ENCODE data around the gene BAHCC1. TPM values are rescaled to one million over a fixed set of nuclear protein-coding genes. Genes with fewer than 3 reads are reported as not detected.
A peak's percentile ranks its signal among the peaks of the same experiment; 100 is the strongest.

Gene BAHCC1
- total RNA-seq, 1 donor from 2014 or later, result 3.4 TPM

DNA sequence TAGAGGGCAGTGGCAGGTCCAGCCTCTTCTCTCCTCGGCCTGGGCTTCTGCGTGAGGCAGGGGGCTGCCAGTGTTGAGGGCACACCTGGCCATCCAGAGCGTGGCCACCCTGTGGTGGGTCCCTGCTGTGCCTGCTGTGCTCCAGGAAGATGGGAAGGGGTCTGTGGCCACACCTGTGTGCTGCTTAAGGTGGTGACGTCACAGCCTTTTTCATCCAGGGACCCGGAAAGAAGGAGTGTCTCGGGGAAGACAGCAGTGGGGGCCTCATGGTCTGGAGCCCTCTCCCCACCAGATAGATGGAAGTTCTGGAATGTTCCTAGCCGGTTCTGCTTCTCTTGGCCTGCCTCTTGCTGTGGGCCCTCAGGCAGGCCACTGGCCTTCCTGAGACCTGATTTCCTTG is 80.8 kb downstream of the BAHCC1 start:
- H3F3A ChIP-seq (ENCODE audit: low read depth), result peaks cover 11% of the 10 kb centered on the region
- peaks cover 19% of the 10 kb centered on the region for H3K27me3 ChIP-seq
- H3K4me2 ChIP-seq, result no peak overlapping the region
- H3K79me2 ChIP-seq (ENCODE audit: low read depth), result no peaks in the 10 kb centered on the region
- H3K27me3 Mint-ChIP-seq (ENCODE audit: insufficient read depth, low read depth), result peaks cover 20% of the 10 kb centered on the region
- peaks cover 2% of the 10 kb centered on the region for H3K36me3 Mint-ChIP-seq
- peaks cover 3% of the 10 kb centered on the region for H3K9me3 Mint-ChIP-seq
- no peak overlapping the region for H2AFZ ChIP-seq (replicated peaks)
- TF ChIP-seq, protein P1, sequence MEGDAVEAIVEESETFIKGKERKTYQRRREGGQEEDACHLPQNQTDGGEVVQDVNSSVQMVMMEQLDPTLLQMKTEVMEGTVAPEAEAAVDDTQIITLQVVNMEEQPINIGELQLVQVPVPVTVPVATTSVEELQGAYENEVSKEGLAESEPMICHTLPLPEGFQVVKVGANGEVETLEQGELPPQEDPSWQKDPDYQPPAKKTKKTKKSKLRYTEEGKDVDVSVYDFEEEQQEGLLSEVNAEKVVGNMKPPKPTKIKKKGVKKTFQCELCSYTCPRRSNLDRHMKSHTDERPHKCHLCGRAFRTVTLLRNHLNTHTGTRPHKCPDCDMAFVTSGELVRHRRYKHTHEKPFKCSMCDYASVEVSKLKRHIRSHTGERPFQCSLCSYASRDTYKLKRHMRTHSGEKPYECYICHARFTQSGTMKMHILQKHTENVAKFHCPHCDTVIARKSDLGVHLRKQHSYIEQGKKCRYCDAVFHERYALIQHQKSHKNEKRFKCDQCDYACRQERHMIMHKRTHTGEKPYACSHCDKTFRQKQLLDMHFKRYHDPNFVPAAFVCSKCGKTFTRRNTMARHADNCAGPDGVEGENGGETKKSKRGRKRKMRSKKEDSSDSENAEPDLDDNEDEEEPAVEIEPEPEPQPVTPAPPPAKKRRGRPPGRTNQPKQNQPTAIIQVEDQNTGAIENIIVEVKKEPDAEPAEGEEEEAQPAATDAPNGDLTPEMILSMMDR (IDR thresholded peaks at IDR 0.05), result no peak
- TF ChIP-seq EZH2 (IDR thresholded peaks at IDR 0.05), result no peak
- no peak for TF ChIP-seq EZH2phosphoT487 (IDR thresholded peaks at IDR 0.05)
- H3K27ac Mint-ChIP-seq, result no peak overlapping the region
- no peak overlapping the region for H3K4me3 Mint-ChIP-seq
- H4K20me1 ChIP-seq (ENCODE audit: low read depth), result no peaks in the 10 kb centered on the region
- no peak overlapping the region for H3K4me3 ChIP-seq
- no peaks in the 10 kb centered on the region for H3K9me3 ChIP-seq (ENCODE audit: low read depth)
- no peaks in the 10 kb centered on the region for H3K36me3 ChIP-seq
- no peak overlapping the region for H3K27ac ChIP-seq
- H3K9ac ChIP-seq, result no peak overlapping the region
- peaks cover 52% of the 10 kb centered on the region for H3K4me1 Mint-ChIP-seq
- DNase-seq (ENCODE audit: low spot score), result no peak
- H3K4me1 ChIP-seq, result peaks cover 9% of the 10 kb centered on the region

DNA sequence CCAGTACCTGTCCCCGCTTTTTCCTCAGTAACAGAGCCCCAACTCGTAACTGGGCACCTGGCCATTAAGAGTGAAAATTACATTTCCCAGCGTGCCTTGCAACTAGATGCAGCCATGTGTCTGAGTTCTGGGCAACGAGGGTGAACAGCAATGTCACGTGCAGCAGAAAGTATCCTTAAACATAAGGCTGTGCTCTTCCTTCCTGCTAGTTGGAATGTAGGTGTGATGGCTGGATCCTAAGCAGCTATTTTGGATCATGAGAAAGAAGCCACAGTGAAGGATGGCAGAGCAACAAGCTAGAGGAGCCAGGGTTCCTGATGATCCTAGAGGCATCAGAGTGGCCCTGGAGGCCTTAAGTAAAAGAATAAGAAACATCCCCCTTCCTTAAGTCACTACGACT is 81.4 kb downstream of the BAHCC1 start:
- Mint-ChIP-seq H3K9me3 (peaks cover 3% of the 10 kb centered on the region), H3K4me1 (peaks cover 50% of the 10 kb centered on the region), H3K36me3 (peaks cover 2% of the 10 kb centered on the region), H3K4me3 (peak overlapping the region; percentile 59), H3K27ac (no peak overlapping the region), H3K27me3 (ENCODE audit: insufficient read depth, low read depth) (peaks cover 20% of the 10 kb centered on the region)
- peaks cover 3% of the 10 kb centered on the region for H3K4me1 ChIP-seq
- no peaks in the 10 kb centered on the region for H3K79me2 ChIP-seq (ENCODE audit: low read depth)
- H3K4me3 ChIP-seq, result no peak overlapping the region
- H3K9ac ChIP-seq, result no peak overlapping the region
- TF ChIP-seq EZH2phosphoT487 (IDR thresholded peaks at IDR 0.05) (no peak), EZH2 (IDR thresholded peaks at IDR 0.05) (no peak)
- TF ChIP-seq, protein P1 (IDR thresholded peaks at IDR 0.05), result no peak
- H4K20me1 ChIP-seq (ENCODE audit: low read depth), result no peaks in the 10 kb centered on the region
- H3K27me3 ChIP-seq, result peaks cover 25% of the 10 kb centered on the region
- no peaks in the 10 kb centered on the region for H3K9me3 ChIP-seq (ENCODE audit: low read depth)
- H3K4me2 ChIP-seq, result no peak overlapping the region
- peaks cover 6% of the 10 kb centered on the region for H3F3A ChIP-seq (ENCODE audit: low read depth)
- H2AFZ ChIP-seq (replicated peaks), result no peak overlapping the region
- H3K36me3 ChIP-seq, result no peaks in the 10 kb centered on the region
- no peak overlapping the region for H3K27ac ChIP-seq
- DNase-seq (ENCODE audit: low spot score), result no peak

DNA sequence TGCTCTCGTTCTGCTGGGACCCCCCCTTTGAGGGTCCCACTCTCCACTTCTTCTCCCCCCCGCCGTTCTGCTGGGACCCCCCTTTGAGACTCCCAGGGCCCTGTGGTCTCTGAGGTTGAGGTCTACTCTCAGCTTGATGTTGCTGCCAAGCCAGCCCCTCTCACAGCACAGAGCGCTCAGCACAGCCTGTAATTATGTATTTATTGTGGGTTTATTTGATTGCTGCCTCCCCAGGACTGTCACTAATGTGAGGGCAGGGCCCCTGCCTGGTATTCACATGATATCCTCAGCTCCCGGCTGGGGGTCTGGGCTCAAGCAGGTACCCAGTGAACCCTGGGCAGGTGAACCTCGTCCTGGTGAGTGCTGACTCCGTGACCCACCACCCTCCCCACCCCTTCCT is 81.9 kb downstream of the BAHCC1 start:
- H3K27ac ChIP-seq, result no peak overlapping the region
- peak overlapping the region; percentile 55 for H3K4me3 Mint-ChIP-seq
- no peak overlapping the region for H3K27ac Mint-ChIP-seq
- no peak for DNase-seq (ENCODE audit: low spot score)
- H3K4me3 ChIP-seq, result no peak overlapping the region
- no peak overlapping the region for H3K9ac ChIP-seq
- H2AFZ ChIP-seq (replicated peaks), result no peak overlapping the region
- no peaks in the 10 kb centered on the region for H3K36me3 ChIP-seq
- H3K79me2 ChIP-seq (ENCODE audit: low read depth), result no peaks in the 10 kb centered on the region
- H3F3A ChIP-seq (ENCODE audit: low read depth), result peaks cover 5% of the 10 kb centered on the region
- TF ChIP-seq, protein P1 (IDR thresholded peaks at IDR 0.05), result no peak
- no peak for TF ChIP-seq EZH2 (IDR thresholded peaks at IDR 0.05)
- peaks cover 20% of the 10 kb centered on the region for H3K27me3 Mint-ChIP-seq (ENCODE audit: insufficient read depth, low read depth)
- peaks cover 2% of the 10 kb centered on the region for H3K36me3 Mint-ChIP-seq
- no peaks in the 10 kb centered on the region for H3K4me1 ChIP-seq
- H3K4me2 ChIP-seq, result no peak overlapping the region
- no peaks in the 10 kb centered on the region for H3K9me3 ChIP-seq (ENCODE audit: low read depth)
- H3K4me1 Mint-ChIP-seq, result peaks cover 53% of the 10 kb centered on the region
- H3K27me3 ChIP-seq, result peaks cover 30% of the 10 kb centered on the region
- no peaks in the 10 kb centered on the region for H4K20me1 ChIP-seq (ENCODE audit: low read depth)
- H3K9me3 Mint-ChIP-seq, result peaks cover 3% of the 10 kb centered on the region

Measured in neural progenitor cell (in vitro differentiated cells).